Measurements from ENCODE around the gene NRG2.

Gene NRG2

DNA sequence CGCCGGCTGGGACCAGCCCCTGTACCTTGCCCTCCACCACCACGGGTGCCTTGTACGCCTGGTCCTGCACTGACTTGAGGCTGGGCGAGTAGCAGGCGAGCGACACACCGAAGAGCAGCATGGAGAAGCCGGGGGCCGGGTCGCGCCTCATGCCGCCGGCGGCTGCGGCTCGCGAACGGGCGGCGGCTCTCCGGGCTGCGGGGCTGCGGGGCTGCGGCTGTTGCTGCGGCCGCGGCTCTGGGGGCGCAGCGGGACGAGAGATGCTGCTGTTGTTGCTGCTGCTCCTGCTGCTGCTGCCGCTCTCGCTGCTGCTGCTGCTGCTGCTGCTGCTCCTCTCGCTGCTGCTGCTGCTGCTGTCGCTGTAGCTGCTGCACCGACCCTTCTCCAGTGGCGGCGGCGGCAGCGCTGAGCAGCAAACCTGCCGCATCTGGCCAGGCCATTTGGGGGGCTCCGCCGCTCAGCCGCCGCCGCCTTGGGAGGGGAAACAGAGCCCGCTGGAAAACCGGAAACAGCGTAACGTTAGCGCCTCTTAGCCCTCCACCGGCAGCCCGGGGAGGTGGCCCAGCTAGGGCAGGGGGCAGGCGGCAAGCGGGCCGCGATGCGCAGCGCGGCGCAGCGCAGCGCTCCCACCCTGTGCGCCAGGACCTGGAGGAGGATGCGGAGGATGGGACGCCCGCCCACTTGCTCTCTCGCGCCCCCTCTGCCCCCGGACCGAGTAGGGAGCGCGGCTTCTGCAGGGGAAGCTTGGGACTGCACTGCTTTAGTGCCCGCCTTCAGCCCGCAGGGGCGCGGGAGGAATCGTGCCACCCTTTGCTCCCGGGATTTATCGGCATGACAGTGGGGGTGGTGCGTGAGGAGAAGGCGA is at the start of gene NRG2:
TSS of gene NRG2 (minus strand) at position 657 of the 865 bp plus-strand sequence.
- DNase-seq = peak; percentile 6

GRCh38 chr5:140090251-140090650 is 47.2 kb upstream of the NRG2 start:
- DNase-seq = no peak

GRCh38 chr5:140084541-140084940 is 41.4 kb upstream of the NRG2 start:
- DNase-seq = no peak

GRCh38 chr5:140083650-140084049 is 40.6 kb upstream of the NRG2 start:
- DNase-seq = no peak

- no peak for DNase-seq
These were observed 40.0 kb upstream of the NRG2 start for GRCh38 chr5:140083120-140083519.

DNA sequence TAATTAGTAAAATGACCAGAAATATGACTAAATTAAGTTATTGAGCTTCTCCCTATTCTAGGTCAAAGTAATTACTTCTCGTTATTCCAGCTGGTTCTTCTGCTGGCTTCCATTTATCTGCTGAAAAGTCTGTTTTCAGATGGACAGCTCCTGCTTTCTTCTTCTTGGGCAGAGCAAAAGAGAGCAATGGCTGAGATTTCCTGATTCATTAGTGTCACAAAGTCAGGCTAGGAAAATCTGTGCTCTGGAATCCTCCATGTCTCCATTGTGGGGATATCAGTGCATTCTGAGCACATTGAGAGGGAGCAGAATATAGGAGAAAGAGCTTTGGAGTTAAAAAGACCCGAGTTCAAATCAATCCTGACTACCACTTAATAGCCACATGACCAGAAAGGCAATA is 33.7 kb upstream of the NRG2 start:
- no peak for DNase-seq

GRCh38 chr5:140076142-140076541 is 33.0 kb upstream of the NRG2 start:
- no peak for DNase-seq

DNA sequence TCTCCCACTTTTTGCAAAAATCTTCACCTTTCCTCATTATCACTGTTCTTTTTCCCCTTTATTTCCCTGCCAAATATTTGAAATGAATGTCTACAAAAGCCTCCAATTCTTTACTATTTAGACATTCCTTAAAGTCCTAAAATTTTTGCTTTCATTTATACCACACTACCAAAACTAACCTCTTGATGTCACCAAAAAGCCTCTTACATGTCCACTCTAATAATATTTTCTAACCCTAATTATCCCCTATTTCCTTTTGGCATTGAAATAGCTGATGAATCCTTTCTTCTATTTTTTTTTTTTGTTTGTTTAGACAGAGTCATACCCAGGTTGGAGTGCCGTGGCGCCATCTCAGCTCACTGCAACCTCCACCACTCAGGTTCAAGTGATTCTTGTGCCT is 32.3 kb upstream of the NRG2 start:
- no peak for DNase-seq

GRCh38 chr5:140073296-140073695 is 30.2 kb upstream of the NRG2 start:
- DNase-seq = peak; percentile 29

GRCh38 chr5:140072812-140073211 is 29.7 kb upstream of the NRG2 start:
- no peak for DNase-seq

GRCh38 chr5:140060816-140061215 is 17.7 kb upstream of the NRG2 start:
- DNase-seq = no peak

- DNase-seq = no peak
These were observed 15.3 kb upstream of the NRG2 start for GRCh38 chr5:140058212-140058932.

GRCh38 chr5:140056880-140057279 is 13.8 kb upstream of the NRG2 start:
- no peak for DNase-seq

DNA sequence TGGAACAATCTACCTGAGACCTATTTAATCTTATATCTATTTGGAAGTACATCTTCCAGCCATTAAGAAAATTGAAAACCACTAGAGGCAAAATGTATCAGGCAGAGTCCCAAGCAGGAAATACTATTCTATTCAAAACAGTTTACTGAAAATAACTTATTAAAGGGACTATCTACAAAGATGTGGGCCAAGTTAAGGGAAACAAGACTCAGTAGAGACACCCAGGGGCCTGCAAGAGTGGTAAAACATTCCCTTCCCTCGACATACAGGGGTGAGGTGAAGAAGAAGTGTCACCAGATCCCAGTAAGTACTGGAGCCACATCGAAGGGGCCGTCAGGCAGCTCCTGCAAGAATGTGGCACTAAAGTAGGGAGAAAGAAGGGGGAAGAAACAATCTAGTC is 12.1 kb upstream of the NRG2 start:
- no peak for DNase-seq

GRCh38 chr5:140054086-140054689 is 11.1 kb upstream of the NRG2 start:
- DNase-seq = no peak

DNA sequence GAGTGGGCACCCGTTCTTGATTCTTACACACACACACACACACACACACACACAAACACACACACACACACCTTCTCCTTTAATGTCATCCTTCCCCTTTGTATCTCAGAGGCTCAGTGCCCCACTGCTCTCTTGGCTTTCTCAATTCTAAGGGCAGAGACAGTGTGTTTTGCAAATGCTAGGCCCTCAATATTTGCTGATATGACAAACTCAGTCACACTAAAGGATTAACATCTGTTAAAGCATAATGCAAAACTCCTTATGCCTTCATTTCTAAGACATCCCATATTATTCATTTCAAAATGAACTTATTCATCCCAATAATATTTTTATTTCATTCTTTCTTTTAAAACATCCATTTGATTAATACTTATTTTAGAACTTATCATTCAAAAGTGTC is 8.9 kb upstream of the NRG2 start:
- no peak for DNase-seq

DNA sequence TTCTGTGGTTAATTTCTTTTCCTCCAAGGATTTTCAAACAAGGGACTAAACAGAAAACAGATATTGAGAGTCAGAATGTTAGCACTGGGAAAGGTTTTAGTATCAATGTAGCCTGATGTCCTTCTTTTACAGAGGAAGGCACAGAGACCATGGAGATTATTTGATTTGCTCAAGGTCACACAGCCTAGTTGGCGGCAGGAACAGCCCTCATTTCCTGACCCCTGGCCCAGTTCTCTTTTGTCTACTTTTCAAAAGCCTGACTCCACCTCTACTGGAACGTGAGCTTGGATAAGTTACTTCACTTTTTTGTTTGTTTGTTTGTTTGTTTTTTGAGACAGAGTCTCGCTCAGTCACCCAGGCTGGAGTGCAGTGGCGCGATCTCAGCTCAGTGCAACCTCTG is 6.6 kb upstream of the NRG2 start:
- no peak for DNase-seq

DNA sequence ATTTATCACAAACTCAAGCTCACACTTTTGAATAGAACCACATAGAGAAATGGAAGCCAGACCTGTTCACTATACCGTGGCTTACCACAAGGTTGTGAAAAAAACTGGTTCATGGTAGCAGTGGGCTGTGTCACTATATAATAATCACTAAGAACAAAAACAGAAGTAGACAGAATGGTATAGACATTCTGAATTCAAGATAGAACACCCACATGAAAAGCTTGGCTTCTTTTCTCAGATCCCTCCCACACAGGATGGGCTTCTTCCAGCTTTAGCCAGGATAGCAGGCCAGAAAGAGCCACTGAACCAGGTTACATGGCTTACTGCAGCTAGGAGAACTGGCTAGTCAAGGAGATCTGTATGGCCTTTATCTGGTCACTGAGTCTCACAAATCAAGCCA is 6.1 kb upstream of the NRG2 start:
- no peak for DNase-seq

DNA sequence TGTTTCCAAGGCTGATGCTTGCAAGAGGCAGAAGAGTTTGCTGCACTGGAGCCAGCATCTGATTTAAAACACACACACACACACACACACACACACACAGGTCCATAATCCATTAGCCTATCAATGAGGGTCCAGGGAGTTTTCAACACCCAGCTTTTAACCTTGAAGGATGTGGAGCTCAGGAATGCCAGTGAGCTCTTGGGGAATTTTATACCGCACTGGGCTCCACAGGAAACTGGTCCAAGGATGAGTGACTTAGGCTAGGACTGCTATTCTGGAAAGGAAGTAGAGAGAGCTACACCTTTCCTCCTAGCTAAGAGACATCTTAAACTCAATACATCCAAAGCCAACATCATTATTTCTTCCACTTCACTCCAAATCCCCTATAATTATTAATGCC is 942 bp upstream of the NRG2 start:
- no peak for DNase-seq

GRCh38 chr5:140043508-140043872 is 391 bp upstream of the NRG2 start:
- no peak for DNase-seq

DNA sequence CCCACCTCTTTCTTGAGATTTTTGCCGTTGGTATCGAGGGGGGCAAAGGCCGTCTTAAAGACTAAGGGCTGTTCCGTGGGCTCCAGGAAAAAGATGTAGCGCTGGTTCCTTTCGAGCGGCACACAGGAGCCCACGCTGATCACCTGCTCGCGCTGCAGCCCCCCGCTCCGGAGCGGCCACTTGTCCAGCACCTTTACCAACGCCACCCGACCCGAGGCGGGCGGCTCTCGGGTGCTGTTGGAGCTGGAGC is 781 bp downstream of the NRG2 start:
- DNase-seq = no peak

- DNase-seq = no peak
These were observed 1.4 kb downstream of the NRG2 start for GRCh38 chr5:140041492-140042392.

GRCh38 chr5:140041099-140041491 is 2.0 kb downstream of the NRG2 start:
- DNase-seq = no peak

Measured in inflammatory macrophage treated with lipopolysaccharide for 4 hours (primary cell).